Endometrial microvascular endothelial cells (primary cell): Measurements from ENCODE around the gene THOC6. TPM values are rescaled to one million over a fixed set of nuclear protein-coding genes. Genes with fewer than 3 reads are reported as not detected.
"Not testable (repeated sequence)": the region's sequence is repeated elsewhere in the genome, so short reads cannot be mapped to it uniquely, and the experiment has no call there.

ENCODE experiments used
- in situ Hi-C: cut with HindIII; loops from 2 replicates; pipeline ENCODE4 v1.10.0; 2017; ENCODE audit warnings: low sequenced_read_pairs, low pct_unique_long_range_greater_than_20kb; ENCODE audit errors: inconsistent ontology term
- total RNA-seq: library from RNA; depleted of rRNA; stranded (reverse); fragments of >200 nt; gene quantifications from one replicate; pipeline ENCODE4 v1.2.3, GENCODE V29; 2015; ENCODE audit errors: inconsistent ontology term

Gene THOC6
- total RNA-seq, 1 donor from 2014 or later: 23.8 TPM

DNA sequence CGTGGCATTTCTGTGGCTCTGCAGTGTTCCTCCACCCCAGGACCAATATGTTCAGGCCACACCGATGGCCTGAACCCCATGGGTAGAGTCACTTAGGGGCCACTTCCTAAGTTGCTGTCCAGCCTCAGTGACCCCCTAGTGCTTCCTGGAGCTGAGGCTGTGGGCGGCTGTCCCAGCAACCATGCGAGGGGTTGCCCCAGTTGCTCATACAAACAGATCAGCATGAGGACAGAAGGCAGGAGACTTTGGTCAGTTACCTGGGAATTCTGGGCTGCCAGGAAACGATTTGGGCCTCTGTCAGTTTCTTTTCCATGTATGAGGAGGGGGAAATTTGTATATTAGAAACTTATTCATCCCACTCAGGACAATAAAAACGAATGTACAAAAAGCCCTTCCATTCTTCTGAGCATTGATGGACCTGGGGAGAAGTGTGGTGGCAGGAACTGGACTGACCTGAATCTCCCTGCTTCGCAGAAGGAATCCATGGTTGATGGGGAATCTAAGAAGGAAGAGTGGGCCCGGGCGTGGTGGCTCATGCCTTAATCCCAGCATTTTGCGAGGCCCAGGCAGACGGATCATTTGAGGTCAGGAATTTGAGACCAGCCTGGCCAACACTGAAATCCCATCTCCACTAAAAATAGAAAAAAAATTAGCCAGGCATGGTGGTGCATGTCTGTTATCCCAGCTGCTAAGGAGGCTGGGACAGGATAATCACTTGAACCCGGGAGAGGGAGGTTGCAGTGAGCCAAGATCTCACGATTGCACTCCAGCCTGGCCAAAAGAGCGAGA is 36.7 kb downstream of the THOC6 start:
- in situ Hi-C loops: no loop called here

DNA sequence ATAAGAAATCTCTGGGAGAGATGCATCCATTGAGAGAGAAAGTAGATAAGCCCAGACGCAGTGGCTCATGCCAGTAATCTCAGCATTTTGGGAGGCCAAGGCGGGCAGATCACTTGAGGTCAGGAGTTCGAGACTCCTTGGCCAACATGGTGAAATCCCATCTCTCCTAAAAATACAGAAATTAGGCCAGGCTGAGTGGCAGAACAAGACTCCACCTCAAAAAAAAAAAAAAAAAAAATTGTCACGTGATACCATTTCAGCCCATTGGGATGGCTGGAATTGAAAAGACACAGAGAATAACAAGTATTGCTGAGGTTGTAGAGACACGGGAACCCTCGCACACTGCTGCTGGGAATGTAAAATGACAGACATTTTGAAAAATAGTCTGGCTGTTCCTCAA is 38.7 kb downstream of the THOC6 start:
- in situ Hi-C loops: no loop called here

DNA sequence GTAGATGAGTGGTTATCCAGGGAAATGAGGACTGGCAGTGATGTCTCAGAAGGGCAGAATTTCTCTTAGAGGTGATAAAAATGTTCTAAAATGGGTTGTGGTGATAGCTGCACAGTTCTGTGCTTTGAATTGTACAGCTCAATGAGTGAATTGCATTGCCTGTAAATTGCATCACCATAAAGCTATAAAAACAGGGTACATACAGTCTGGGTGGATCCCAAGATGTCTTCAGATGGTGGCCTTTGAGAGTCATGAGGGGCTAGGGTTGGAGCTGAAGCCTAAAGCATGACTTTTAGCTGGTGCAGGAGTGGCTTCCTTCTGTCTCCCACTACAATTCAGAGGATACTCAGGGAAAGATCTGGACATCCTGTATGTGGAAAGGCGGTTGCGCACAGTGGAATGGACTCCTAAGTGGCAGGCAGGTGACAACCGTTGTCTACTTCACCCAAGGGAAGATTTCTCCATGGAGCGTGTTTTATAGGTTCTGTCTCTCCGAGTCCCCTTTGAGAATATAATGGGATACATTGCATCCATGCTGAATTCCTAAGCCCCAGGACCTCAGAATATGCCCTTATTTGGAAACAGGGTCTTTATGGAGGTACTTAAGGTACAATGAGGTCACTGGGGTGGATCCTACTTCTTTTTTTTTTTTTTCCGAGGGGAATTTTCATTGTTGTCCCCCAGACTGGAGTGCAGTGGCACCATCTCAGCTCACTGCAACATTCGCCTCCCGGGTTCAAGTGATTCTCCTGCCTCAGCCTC is 40.0 kb downstream of the THOC6 start:
- in situ Hi-C loops: no loop called here

DNA sequence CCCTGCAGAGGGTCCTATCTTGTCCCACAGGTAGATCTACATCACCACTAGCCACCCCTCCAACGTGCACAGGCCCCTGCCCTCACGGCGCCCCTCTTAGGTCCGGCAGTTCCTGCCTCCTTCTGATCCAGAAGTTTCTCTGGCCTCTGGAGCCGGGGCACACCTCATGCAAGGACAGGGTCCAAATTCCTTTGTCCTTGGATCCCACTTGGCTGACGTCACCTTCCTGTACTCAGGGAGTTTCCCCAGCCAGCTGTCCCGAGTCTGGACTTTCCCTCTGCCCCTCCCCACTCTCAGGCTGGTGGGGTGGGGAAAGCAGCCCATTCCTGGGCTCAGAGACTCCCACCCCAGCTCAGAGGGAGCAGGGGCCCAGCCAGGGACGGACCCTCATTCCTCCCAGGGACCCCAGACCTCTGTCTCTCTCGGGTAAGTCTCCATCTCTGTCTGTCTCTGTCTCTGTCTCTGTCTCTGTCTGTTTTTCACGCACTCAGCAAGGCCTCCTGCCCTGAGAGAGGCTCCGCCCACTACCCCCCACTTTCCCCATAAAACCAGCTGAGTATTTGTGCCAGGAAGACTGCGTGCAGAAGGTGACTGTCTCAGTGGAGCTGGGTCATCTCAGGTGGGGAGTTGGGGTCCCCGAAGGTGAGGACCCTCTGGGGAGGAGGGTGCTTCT is 41.4 kb downstream of the THOC6 start, which contains the start of gene IL32:
TSS of gene IL32 (plus strand) at position 572 of the 673 bp plus-strand sequence. CDS start 172 bp downstream, outside the sequence.
- in situ Hi-C loops: no loop called here

DNA sequence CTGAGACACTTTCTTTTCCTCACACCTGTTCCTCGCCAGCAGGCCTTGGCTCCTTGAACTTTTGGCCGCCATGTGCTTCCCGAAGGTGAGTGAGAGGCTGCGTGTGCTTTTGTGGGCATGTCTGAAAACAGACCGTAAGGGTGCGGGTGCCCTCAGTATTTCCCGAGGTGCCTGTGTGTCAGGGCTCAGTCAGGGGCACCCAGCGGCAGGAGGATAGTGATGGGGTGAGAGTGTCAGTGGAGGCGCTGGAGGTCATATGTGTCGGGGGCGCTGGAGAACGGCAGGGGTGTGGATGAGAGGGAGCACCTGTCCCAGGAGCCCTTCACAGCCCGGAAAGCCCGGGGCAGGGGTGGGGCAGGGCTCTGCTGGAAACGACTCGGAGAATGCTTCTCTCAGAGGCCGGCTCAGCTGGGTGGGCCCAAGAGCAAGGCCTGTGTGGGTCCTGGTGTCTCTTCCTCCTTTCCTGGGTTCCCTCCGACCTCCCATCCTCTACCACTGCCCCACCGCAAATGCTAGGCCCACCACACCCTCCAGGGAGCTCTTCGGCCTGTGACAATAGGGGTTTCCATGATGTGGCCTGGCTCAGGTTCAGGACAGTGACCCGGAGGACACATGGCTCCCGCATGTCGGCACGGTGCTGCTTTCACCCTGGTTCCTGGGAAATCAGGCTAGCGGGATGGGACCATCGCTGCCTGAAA is 42.1 kb downstream of the THOC6 start:
- in situ Hi-C loops: no loop called here

DNA sequence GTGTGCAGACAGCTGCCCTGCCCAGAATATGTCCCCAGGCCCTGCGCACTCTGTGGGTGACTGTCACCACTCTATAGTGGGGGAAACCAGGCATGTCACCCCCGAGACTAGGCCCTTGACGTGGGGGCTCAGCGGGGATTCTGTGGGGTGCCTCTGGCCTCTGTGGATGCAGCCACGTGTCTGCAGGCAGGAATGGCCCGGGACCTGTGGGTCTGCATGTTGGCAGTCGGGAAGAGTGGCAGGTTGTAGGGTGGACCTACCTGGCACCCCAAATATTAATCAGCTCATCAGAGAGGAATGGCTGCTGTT is 42.6 kb downstream of the THOC6 start:
- in situ Hi-C loops: no loop called here

DNA sequence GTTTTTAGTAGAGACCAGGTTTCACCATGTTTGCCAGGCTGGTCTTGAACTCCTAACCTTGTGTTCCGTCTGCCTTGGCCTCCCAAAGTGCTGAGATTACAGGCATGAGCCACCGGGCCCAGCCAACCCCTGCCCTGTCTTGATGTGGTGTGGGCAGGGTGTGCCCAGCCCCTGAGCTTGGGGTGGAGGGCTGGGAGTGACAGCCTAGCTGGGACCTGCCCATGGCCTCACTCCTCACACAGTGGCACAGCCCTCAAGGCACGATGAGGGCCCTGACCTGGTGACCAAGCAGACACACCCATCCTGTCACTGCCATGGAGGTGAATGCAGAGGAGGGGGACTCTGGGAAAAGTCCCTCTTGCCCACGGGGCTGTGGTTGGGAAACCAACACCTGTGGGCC is 44.7 kb downstream of the THOC6 start:
- in situ Hi-C loops: no loop called here

DNA sequence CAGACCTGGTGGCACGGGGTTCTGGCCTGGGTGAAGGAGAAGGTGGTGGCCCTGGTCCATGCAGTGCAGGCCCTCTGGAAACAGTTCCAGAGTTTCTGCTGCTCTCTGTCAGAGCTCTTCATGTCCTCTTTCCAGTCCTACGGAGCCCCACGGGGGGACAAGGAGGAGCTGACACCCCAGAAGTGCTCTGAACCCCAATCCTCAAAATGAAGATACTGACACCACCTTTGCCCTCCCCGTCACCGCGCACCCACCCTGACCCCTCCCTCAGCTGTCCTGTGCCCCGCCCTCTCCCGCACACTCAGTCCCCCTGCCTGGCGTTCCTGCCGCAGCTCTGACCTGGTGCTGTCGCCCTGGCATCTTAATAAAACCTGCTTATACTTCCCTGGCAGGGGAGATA is 45.3 kb downstream of the THOC6 start:
- in situ Hi-C loops: not testable (repeated sequence)

DNA sequence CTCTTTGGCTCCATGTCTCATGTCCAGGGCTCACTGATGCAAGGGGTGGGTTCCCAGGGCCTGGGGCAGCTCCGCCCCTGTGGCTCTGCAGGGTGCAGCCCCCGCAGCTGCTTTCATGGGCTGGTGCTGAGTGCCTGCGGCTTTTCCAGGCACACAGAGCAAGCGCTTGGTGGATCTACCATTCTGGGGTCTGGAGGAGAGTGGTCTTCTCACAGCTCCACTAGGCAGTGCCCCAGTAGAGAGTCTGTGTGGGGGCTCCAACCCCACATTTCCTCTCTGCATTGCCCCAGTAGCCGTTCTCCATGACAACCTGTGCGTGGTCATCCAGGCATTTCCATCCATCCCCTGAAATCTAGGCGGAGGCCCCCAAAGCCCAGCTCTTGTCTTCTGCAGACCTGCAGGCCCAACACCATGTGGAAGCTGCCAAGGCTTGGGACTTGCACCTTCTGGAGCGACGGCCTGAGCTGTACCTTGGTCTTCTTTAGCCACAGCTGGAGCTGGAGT is 46.8 kb downstream of the THOC6 start:
- in situ Hi-C loops: no loop called here

DNA sequence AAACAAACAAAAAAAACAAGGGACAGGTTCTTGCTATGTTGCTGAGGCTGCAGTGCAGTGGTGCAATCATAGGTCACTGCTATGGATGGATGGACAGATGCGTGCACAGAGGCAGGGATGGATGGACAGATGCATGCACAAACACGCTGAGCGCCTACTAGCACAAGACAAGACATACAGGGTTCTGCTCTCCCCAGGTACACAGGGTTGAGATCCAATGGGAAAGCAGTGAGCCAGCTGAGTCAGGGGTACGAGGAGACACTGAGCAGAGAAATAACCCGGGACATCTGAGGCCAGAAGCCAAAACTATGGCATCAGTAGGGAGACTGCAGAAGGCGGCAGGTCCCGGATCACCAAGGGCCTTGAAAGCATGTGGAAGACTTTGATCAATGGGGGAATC is 47.8 kb downstream of the THOC6 start:
- in situ Hi-C loops: no loop called here

DNA sequence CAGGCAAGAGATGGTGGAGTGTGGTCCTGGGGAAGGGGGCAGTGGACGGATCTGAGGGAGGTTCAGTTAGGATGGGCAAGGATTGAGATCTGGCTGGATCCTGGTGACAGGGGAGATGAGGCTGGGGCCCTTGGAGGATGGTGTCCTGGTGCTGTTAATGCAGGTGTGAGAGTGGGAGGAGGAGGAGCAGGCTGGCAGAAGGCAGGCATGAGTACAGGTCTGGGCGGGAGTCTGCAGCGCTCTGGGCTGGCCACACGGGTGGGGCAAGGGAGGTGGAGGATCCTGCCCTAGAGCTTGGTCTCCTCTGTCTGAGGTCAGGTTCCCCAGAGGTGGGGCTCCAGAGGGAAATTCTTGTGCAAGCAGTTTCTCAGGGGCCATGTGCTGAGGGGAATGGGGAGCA is 48.3 kb downstream of the THOC6 start:
- in situ Hi-C loops: not testable (repeated sequence)

DNA sequence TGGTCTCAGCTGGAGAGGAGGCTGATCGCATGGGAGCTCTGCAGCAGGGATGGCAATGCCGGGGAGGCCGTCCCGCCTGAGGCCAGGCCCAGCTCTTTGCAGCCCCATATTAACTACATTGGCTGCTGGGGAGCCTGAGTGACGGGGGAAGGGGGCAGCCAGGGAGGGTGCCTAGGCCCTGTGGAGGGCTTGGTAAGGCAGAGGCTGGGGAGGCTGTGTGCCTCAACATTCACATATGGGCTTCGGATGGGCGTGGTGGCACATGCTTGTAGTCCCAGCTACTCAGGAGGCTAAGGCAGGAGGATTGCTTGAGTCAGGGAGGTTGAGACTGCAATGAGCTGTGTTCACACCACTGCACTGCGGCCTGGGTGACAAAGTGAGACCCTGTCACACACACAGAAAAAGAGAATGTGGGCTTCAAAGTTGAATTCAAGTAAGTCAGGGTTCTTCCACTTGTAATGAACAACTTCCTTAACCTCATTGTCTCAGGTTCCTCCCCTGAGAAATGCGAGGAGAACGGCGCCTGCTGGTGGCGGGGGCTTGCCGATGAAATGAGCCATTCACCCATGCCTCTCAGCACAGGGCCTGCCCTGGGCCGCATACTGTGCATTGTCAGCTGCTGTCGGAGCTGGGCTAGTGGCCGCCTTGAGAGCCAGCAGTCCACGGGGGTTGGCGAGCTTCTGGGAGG is 48.9 kb downstream of the THOC6 start:
- in situ Hi-C loops: not testable (repeated sequence)

DNA sequence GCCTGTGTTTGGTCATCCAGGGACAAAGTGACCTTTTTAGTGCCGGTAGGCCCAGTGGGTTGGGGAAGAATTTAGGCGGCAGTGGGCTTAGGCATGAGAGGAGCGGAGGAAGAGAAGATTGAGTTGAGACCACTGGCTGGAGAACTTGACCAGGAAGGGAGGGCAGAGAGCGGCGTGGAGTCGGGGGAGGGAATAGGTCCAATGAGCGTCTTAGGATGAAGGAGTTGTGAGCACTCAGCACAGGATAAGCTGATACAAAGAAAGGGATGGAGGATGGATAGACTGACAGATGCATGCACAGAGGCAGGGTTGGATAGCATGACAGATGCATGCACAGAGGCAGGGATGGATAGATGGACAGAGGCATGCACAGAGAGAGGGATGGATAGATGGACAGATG is 49.6 kb downstream of the THOC6 start:
- in situ Hi-C loops: no loop called here

DNA sequence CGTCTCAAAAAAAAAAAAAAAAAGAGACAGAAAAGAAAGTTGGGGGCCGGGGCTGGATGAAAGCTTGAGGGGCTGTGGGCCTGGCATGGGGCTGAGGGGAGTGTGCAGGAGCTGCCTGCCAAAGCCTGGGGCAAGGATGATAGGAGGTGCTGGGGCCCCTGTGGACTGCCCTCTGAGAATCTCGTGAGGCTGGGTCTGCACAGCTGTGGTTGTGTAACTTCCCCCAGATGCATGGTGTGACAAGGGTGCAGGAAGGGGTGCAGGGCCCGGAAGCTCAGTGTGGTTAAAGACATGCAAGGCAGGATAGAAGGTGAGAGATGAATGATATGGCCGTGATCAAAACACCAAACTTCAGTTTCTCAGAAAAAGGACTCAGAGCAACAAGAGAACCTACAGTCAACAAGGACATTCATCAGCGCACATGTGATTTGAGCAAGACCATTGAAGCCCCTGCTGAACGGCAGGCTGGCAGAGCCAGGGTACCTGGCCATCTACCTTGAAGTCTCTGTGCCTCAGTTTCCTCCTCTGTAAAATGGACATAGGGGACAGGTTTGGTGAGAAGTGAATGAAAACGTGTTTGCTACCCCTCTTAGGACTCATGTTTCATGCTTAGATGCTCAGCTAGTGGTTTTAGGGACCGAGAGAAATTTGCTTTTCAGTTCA is 51.2 kb downstream of the THOC6 start:
- in situ Hi-C loops: no loop called here

DNA sequence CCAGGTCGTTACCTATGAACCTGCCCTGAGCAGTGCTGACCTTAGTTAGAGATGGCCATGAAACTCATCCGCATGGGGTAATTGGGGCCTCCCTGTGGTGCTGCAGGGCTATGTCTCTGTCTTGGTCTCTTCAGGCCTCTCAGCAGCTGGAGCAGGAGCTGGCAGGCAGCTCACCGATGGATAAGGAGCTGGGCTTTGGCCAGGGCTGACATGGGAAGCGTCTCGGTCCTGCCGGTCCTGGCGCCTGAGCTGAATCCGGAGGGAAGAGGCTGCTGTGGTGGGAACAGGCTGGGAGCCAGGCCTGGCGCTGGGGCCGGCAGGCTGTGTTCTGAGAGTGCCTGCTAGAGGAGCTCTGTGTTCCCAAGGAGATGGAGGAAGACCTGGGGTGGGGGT is 51.7 kb downstream of the THOC6 start:
- in situ Hi-C loops: no loop called here

DNA sequence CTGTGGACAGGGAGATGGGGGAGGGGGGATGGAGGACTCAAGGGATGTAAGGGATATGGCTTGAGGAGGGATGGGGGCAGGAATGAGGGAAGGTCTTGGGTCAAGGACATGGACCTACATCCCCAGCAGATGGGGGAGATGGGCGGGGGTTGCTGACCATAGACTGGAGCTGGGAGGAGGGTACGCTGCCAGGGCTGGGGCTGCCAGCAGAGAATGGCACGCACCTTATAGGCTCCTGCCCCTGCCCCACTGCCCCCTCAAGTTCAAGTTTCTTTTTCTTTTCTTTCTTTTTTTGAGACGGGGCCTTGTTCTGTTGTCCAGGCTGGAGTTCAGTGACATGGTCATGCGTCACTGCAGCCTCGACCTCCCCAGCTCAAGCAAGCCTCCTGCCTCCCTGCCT is 52.1 kb downstream of the THOC6 start:
- in situ Hi-C loops: not testable (repeated sequence)

DNA sequence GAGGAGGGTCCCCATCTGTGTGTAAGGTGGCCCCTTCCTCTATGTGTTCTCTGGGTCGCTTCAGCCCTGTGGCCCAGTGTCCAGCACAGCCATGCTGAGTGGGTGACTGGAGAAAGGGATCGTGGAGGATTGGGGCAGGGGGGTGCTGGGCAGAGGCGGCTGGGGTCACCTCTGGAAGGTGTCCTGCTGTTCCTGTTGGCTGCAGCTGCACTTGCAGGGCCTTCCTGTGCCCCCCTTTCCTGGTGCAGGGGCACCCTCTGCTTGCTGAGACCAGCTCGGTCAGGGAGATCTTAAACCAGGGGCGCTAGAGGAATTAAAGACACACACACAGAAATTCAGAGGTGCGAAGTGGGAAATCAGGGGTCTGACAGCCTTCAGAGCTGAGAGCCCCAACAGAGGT is 52.7 kb downstream of the THOC6 start:
- in situ Hi-C loops: no loop called here
